CD14-positive monocyte (primary cell): Measurements from ENCODE around the gene MSH2. TPM values are rescaled to one million over a fixed set of nuclear protein-coding genes. Genes with fewer than 3 reads are reported as not detected.

Experiments used
- DNase-seq, 3 donors: peaks; one replicate each; pipeline ENCODE4 v3.0.0-alpha.2; 2011 to 2022
- H2AFZ ChIP-seq: 2 replicates; pipeline ENCODE4 v1.6.0; 2012; ENCODE audit warnings: mild to moderate bottlenecking, low read depth, low read length, inconsistent platforms; ENCODE audit not compliant: insufficient read depth, poor library complexity, severe bottlenecking
- H3K27ac ChIP-seq, 2 donors: 1 replicate in 1 of 2; 2 replicates in 1 of 2; pipeline ENCODE4 v1.5.1; 2012 to 2013; ENCODE audit warnings: low read length in 2 of 2, control low read depth in 1 of 2, inconsistent platforms in 1 of 2, low read depth in 1 of 2, mild to moderate bottlenecking in 1 of 2
- H3K27me3 ChIP-seq, 2 donors: one replicate each; pipeline versions ENCODE4 v1.6.0 to v1.6.1; 2011 to 2013; ENCODE audit warnings: low read length in 2 of 2; ENCODE audit not compliant: control insufficient read depth in 2 of 2, insufficient read depth in 2 of 2
- H3K36me3 ChIP-seq, 2 donors: replicated peaks in 1 of 2; 1 replicate in 1 of 2; 2 replicates in 1 of 2; pipeline versions ENCODE4 v1.5.1 to v1.6.1; 2012 to 2013; ENCODE audit warnings: low read length in 2 of 2, control low read depth in 1 of 2, inconsistent platforms in 1 of 2, mild to moderate bottlenecking in 1 of 2; ENCODE audit not compliant: insufficient read depth in 2 of 2, control insufficient read depth in 1 of 2
- H3K4me1 ChIP-seq, 2 donors: 1 replicate in 1 of 2; 2 replicates in 1 of 2; pipeline versions ENCODE4 v1.5.1 to v1.6.1; 2012 to 2013; ENCODE audit warnings: low read length in 2 of 2, control low read depth in 1 of 2, inconsistent platforms in 1 of 2, mild to moderate bottlenecking in 1 of 2, moderate library complexity in 1 of 2; ENCODE audit not compliant: insufficient read depth in 2 of 2, control insufficient read depth in 1 of 2
- H3K4me2 ChIP-seq: replicated peaks from 2 replicates; pipeline ENCODE3; 2012; ENCODE audit warnings: low read length, moderate library complexity, mild to moderate bottlenecking; ENCODE audit not compliant: poor library complexity, severe bottlenecking; ENCODE audit errors: extremely low read depth
- H3K4me3 ChIP-seq, 3 experiments: fragments of 200-600 bp in 1 of 3; sonication (generic) in 1 of 3; replicated peaks in 1 of 3; 1 replicate in 2 of 3; 2 replicates in 1 of 3; pipeline ENCODE4 v1.5.1; 2011 to 2013; ENCODE audit warnings: low read length in 3 of 3, mild to moderate bottlenecking in 3 of 3, control low read depth in 2 of 3, low read depth in 2 of 3, inconsistent platforms in 1 of 3, moderate library complexity in 1 of 3
- H3K79me2 ChIP-seq: 2 replicates; pipeline ENCODE4 v1.6.0; 2012; ENCODE audit warnings: mild to moderate bottlenecking, control low read depth, inconsistent platforms, low read length, moderate library complexity; ENCODE audit not compliant: insufficient read depth
- H3K9ac ChIP-seq: 2 replicates; pipeline ENCODE4 v1.6.0; 2017; ENCODE audit warnings: low read length, mild to moderate bottlenecking; ENCODE audit not compliant: insufficient read depth, poor library complexity, severe bottlenecking
- H3K9me3 ChIP-seq, 2 donors: replicated peaks in 1 of 2; 1 replicate in 1 of 2; 2 replicates in 1 of 2; pipeline versions ENCODE4 v1.5.1 to v1.6.1; 2012 to 2013; ENCODE audit warnings: low read length in 2 of 2, control low read depth in 1 of 2; ENCODE audit not compliant: control insufficient read depth in 1 of 2, insufficient read depth in 1 of 2
- H4K20me1 ChIP-seq: 2 replicates; pipeline ENCODE4 v1.6.0; 2012; ENCODE audit warnings: mild to moderate bottlenecking, low read length, control low read depth, moderate library complexity; ENCODE audit not compliant: insufficient read depth
- H3K27ac Mint-ChIP-seq, 7 donors: one replicate each; pipeline ENCODE4 v1.8.0; 2020; ENCODE audit warnings: mild to moderate bottlenecking in 7 of 7, mixed read lengths in 7 of 7, moderate library complexity in 6 of 7, inconsistent platforms in 2 of 7
- H3K27me3 Mint-ChIP-seq, 3 donors: one replicate each; pipeline ENCODE4 v1.8.0; 2021 to 2022; ENCODE audit warnings: low read depth in 3 of 3, mild to moderate bottlenecking in 3 of 3, mixed read lengths in 3 of 3, moderate library complexity in 3 of 3, inconsistent platforms in 1 of 3
- H3K36me3 Mint-ChIP-seq, 2 donors: one replicate each; pipeline ENCODE4 v1.8.0; 2020; ENCODE audit warnings: mixed read lengths in 2 of 2, inconsistent platforms in 1 of 2, mild to moderate bottlenecking in 1 of 2
- H3K4me1 Mint-ChIP-seq: one replicate; pipeline ENCODE4 v1.8.0; 2020; ENCODE audit warnings: mild to moderate bottlenecking, mixed read lengths
- H3K4me3 Mint-ChIP-seq, 2 donors: one replicate each; pipeline ENCODE4 v1.8.0; 2020; ENCODE audit warnings: mild to moderate bottlenecking in 2 of 2, mixed read lengths in 2 of 2, moderate library complexity in 1 of 2
- H3K9me3 Mint-ChIP-seq, 7 donors: one replicate each; pipeline ENCODE4 v1.8.0; 2020 to 2022; ENCODE audit warnings: mixed read lengths in 7 of 7, mild to moderate bottlenecking in 6 of 7, moderate library complexity in 6 of 7, inconsistent platforms in 2 of 7
- CTCF ChIP-seq: fragments of 200-600 bp; IDR thresholded peaks from one replicate; pipeline ENCODE4 v1.8.0; 2022; ENCODE audit warnings: antibody characterized with exemption, mild to moderate bottlenecking
- WGBS: methylation state at CpG from one replicate; pipeline ENCODE4 v1.1.5; 2013; ENCODE audit warnings: missing lambda C conversion rate; ENCODE audit not compliant: insufficient coverage; 5-methylcytosine and 5-hydroxymethylcytosine counted together
- intact Hi-C, 2 donors: fragments of 100-400 bp; cut with micrococcal nuclease; formaldehyde crosslinking; loops; one replicate each; pipeline versions ENCODE4 v1.15.0 to v1.15.1; 2023
- polyA plus RNA-seq, 3 donors: library from polyadenylated mRNA; depleted of rRNA in 1 of 3; unstranded in 2 of 3; stranded (reverse) in 1 of 3; fragments of 300-500 nt in 2 of 3; fragments of >200 nt in 1 of 3; fragmentation: Illumina TruSeq in 2 of 3; gene quantifications; 1 replicate in 2 of 3; 2 replicates in 1 of 3; pipeline ENCODE4 v1.2.3, GENCODE V29; 2012 to 2021

Gene MSH2
- polyA plus RNA-seq, 3 donors = 1.5 to 2.8 (median 2.0) TPM

- Histone ChIP-seq H3K9ac (no peak overlapping the region), H3K4me2 (no peak overlapping the region), H3K36me3 (no peaks in the 10 kb centered on the region), H3K4me3 (no peak overlapping the region), H3K79me2 (no peaks in the 10 kb centered on the region), H2AFZ (no peak overlapping the region), H3K9me3 (no peaks in the 10 kb centered on the region), H3K4me1 (no peaks in the 10 kb centered on the region), H4K20me1 (no peaks in the 10 kb centered on the region), H3K27me3 (no peaks in the 10 kb centered on the region), H3K27ac (no peak overlapping the region)
- H3K36me3 Mint-ChIP-seq = no peaks in the 10 kb centered on the region
- WGBS = 97% methylated on average over 6 of the region's 7 CpGs
- peaks cover 2 to 5% (median 2%) of the 10 kb centered on the region in 3 donors for H3K27me3 Mint-ChIP-seq
- H3K4me1 Mint-ChIP-seq = peaks cover 3% of the 10 kb centered on the region
- no peak overlapping the region for H3K27ac Mint-ChIP-seq
- intact Hi-C loops = no loop called here
- H3K9me3 Mint-ChIP-seq = peaks cover 0 to under 1% (median 0%) of the 10 kb centered on the region in 7 donors
- DNase-seq = no peak
- no peak for TF ChIP-seq CTCF
- H3K4me3 Mint-ChIP-seq = no peak overlapping the region
These were observed 111.1 kb downstream of the MSH2 start for GRCh38 chr2:47513981-47514520.

GRCh38 chr2:47516360-47517104 is 113.6 kb downstream of the MSH2 start:
- Mint-ChIP-seq H3K27me3 (peaks cover 11 to 16% (median 14%) of the 10 kb centered on the region in 3 donors), H3K36me3 (no peaks in the 10 kb centered on the region), H3K4me3 (no peak overlapping the region), H3K9me3 (no peaks in the 10 kb centered on the region), H3K27ac (no peak overlapping the region), H3K4me1 (peaks cover 19% of the 10 kb centered on the region)
- Histone ChIP-seq H3K79me2 (no peaks in the 10 kb centered on the region), H3K9ac (no peak overlapping the region), H2AFZ (no peak overlapping the region), H3K27ac (no peak overlapping the region), H3K27me3 (no peaks in the 10 kb centered on the region), H3K4me2 (no peak overlapping the region), H3K36me3 (no peaks in the 10 kb centered on the region), H4K20me1 (no peaks in the 10 kb centered on the region), H3K4me3 (no peak overlapping the region), H3K4me1 (peaks cover 11 to 20% of the 10 kb centered on the region in 2 donors), H3K9me3 (no peaks in the 10 kb centered on the region)
- DNase-seq = no peak
- WGBS = 69% methylated on average over 2 of the region's 7 CpGs
- intact Hi-C loops = no loop called here
- TF ChIP-seq CTCF = no peak
